ENCODE data around the gene ISCA1. TPM values are rescaled to one million over a fixed set of nuclear protein-coding genes. Genes with fewer than 3 reads are reported as not detected.
A peak's percentile ranks its signal among the peaks of the same experiment; 100 is the strongest.

Gene ISCA1
- total RNA-seq, 1 experiment from 2014 or later = 60.6 TPM

- in situ Hi-C loops (cut with HindIII; ENCODE audit: low pct_unique_long_range_greater_than_20kb, low sequenced_read_pairs) = no loop called here
- DNase-seq (ENCODE audit: low read depth) = no peak
Measured at GRCh38 chr9:86288499-86289198, 6.3 kb upstream of the ISCA1 start.

DNA sequence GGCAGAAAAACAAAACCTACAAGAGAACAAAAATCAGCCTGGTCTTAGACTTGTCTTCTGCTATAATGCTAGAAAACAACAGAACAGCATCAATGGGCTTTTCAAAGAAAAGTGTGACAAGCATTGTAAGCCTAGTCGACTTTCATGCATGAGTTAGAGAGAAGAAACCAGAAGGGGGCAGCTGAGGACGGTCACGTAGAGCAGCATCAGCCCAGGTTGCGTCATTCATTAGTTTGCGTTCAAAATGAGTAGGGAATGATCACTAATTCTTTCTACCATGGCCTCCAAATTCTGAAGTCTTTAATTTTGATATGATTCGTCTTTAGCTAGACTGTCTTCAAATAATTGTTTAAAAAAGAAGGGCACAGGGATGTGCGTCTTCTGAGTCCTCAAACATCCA is 4.7 kb upstream of the ISCA1 start:
- in situ Hi-C loops (cut with HindIII; ENCODE audit: low pct_unique_long_range_greater_than_20kb, low sequenced_read_pairs) = no loop called here
- DNase-seq (ENCODE audit: low read depth) = peak; percentile 49

- in situ Hi-C loops (cut with HindIII; ENCODE audit: low pct_unique_long_range_greater_than_20kb, low sequenced_read_pairs) = no loop called here
- DNase-seq (ENCODE audit: low read depth) = no peak
Measured at GRCh38 chr9:86286278-86286677, 3.9 kb upstream of the ISCA1 start.

DNA sequence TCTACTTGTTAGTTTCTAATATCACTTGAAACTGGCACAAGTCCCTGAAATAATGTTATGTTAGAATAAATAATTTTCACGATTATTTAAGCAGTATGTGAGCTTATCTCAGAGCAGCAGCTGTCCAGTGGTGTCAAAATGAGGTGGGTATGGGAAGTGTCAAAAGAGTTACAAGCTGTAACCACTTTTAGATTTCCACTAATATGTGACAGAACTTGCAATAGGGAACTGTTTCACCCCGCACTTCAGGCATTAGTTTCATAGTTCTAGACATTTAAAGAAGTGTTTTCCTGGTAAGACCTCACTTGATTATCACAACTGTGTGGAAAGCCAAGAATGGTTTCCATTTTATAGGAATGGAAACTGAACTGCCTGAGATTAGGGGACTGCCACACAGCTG is 2.9 kb upstream of the ISCA1 start:
- DNase-seq (ENCODE audit: low read depth) = no peak
- in situ Hi-C loops (cut with HindIII; ENCODE audit: low pct_unique_long_range_greater_than_20kb, low sequenced_read_pairs) = no loop called here

DNA sequence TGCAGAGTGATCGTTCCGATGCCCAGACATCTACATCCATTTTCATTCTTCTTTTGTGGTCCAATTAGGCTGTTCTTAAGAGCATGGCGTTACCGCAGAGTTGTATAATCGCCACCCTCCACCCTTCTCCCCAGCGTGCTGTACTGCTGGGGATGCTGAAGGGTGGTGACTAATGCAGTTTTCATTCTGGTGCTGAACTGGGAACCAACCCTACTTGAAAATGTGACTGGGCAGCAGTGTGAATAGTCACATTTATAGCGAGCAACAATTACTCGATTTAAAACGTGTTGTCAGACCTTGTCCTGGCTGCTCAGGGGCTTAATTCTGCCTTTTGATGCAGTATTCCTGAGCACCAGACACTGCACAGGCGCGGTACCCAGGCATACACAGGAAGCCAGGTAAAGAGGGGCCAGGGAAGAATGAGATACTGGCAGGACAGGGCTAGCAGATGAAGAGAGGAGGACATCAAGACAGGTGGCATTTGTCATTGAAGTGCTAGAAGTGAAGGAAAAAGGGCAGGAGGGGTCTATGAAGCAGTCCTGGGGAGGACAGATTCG is 719 bp upstream of the ISCA1 start:
- no peak for DNase-seq (ENCODE audit: low read depth)
- in situ Hi-C loops (cut with HindIII; ENCODE audit: low pct_unique_long_range_greater_than_20kb, low sequenced_read_pairs) = no loop called here

- no peak for DNase-seq (ENCODE audit: low read depth)
Measured at GRCh38 chr9:86281593-86282076, 703 bp downstream of the ISCA1 start.

GRCh38 chr9:86280580-86280979 is 1.8 kb downstream of the ISCA1 start:
- DNase-seq (ENCODE audit: low read depth) = no peak
- in situ Hi-C loops (cut with HindIII; ENCODE audit: low pct_unique_long_range_greater_than_20kb, low sequenced_read_pairs) = no loop called here

More at GRCh38 chr9:86281593-86282076, 703 bp downstream of the ISCA1 start:
- in situ Hi-C loops (cut with HindIII; ENCODE audit: low pct_unique_long_range_greater_than_20kb, low sequenced_read_pairs) = no loop called here

DNA sequence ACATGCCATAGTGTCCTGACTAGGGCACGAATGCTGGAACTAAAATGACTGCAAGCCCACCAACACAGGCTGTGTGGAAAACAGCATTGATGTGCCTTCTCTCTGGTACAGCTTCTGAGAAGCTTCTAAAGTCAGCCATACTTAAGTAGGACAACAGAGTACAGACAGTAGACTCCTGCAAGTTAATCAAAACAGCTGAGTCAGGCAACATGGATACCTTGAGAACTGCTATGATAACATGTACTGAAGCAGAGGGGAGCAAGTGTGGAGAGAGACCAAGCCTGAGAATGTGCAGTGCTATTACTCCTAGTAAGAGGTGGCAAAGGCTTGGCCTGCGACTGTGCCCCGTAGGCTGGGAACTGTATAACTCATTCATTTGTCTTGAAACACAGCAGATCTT is 2.5 kb downstream of the ISCA1 start:
- in situ Hi-C loops (cut with HindIII; ENCODE audit: low pct_unique_long_range_greater_than_20kb, low sequenced_read_pairs) = no loop called here
- DNase-seq (ENCODE audit: low read depth) = no peak

DNA sequence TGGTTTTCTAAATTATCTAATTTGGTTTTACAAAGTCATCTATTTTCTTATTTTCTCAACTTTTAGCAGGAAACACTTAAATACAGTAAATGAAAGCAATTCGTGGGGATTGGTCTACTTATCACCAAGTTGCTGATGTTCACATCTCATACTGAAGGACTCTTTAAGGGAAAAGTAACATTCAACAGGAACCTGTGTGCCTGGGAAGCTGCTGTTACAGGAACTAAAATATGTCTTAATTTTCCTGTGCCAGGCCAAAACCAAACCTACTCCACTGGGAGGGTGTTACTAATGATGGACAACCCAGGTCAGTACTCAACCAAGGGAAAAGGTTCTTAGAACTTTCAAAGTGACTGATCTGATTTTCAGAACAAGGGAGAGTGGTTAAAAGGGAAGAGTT is 5.3 kb downstream of the ISCA1 start:
- no peak for DNase-seq (ENCODE audit: low read depth)
- in situ Hi-C loops (cut with HindIII; ENCODE audit: low pct_unique_long_range_greater_than_20kb, low sequenced_read_pairs) = no loop called here

DNA sequence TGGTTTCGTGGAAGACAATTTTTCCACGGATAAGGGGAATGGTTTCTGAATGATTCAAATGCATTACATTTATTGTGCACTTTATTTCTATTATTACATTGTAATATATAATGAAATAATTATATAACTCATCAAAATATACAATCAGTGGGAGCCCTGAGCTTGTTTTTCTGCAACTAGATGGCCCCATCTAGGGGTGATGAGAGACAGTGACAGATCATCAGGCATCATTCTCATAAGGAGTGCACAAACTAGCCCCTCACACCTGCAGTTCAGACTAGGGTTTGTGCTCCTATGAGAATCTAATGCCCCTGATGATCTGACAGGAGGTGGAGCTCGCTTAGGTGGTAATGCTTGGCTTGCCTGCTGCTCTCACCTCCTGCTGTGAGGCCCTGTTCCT is 6.4 kb downstream of the ISCA1 start:
- in situ Hi-C loops (cut with HindIII; ENCODE audit: low pct_unique_long_range_greater_than_20kb, low sequenced_read_pairs) = no loop called here
- DNase-seq (ENCODE audit: low read depth) = no peak

DNA sequence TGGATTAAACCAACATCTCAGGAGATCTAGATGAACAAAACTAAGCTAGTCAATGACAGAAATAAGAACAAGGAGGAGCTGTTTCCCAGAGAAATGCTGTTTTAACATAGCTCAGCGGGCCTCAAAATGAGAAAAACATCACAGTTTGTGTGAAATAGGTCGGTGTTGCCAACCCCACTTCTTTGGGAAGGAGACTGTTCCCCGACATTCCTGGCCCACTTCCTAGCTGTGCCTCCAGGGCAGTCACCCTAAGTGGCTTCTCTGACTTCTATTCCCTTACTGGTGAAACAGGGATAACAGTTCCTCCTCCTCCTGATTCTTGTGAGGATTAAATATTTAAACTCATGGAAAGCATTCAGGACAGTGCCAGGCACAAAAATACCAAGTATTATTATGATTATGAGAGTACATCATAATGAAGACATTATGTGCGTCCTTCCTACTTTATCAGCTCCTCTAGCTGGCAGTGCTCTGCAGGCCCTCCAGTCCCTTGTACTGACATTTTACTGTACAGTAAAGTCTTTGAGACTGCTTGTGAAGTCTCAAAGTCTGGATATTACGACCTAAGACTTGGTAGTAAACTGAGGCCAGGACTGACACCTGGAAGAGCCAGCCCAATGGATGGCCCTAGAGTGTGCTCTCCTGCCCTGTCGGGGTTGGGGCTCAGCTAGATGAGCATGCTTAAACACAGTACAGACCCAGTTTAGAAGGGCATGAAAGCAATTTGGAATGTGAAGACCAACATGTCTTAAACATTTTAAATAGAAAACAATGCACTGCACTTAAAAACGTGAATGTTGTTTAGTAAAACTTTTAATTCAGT is 7.3 kb downstream of the ISCA1 start:
- DNase-seq (ENCODE audit: low read depth) = no peak
- in situ Hi-C loops (cut with HindIII; ENCODE audit: low pct_unique_long_range_greater_than_20kb, low sequenced_read_pairs) = no loop called here

DNA sequence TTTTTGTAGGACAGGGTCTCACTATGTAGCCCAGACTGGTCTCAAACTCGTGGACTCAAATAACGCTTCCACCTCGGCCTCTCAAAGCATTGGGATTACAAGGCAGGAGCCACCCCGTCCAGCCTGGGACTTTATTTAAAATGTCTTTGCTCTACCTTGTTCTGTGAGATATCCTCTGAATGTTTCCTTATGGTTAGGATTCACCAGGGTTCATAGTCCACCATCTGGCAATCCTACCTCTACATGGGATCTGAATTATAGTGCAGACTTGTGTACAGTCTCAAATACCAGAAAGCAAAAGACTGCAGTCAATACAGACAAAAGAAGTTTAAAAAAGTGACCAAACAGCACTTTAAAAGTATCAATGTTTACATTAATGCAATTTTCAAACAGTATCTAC is 10.1 kb downstream of the ISCA1 start:
- no peak for DNase-seq (ENCODE audit: low read depth)
- in situ Hi-C loops (cut with HindIII; ENCODE audit: low pct_unique_long_range_greater_than_20kb, low sequenced_read_pairs) = no loop called here

DNA sequence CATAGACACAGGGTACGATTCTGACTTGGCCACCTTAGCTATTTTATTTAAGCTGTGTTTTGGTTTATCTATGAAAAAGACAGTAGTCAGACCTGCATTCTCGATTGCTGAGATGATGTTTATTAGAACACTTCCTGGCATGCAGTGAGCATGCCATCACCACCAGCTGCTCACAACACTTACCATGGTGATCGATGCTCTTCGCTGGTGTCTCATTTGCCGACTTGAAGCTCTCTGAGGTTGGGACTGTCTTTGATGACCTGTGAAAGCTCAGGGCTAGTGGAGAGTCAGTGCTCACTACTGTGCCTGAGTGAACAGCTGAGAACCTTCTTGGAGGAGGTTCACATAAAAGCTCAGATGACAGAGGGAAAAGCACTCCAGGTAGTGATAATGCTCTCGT is 18.5 kb downstream of the ISCA1 start:
- in situ Hi-C loops (cut with HindIII; ENCODE audit: low pct_unique_long_range_greater_than_20kb, low sequenced_read_pairs) = no loop called here
- DNase-seq (ENCODE audit: low read depth) = no peak

DNA sequence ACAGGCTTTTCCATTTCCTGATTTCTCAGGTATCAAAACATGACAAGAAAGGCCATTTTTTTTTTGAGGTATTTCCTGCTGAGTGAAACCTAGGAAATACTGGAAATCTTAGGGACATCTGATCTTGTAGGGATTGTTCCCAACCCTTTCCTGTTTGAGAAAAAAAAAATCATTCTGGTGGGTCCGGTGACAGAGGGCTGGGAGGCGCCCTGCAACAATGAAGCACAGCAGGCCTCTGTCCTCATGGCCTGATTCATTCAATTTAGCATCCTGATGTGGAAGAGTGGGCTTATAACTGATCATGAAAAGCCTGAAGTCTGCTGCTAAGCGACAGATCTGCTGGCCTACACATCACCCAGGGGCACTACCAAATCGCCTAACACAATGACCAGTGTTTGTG is 19.8 kb downstream of the ISCA1 start:
- in situ Hi-C loops (cut with HindIII; ENCODE audit: low pct_unique_long_range_greater_than_20kb, low sequenced_read_pairs) = no loop called here
- no peak for DNase-seq (ENCODE audit: low read depth)

DNA sequence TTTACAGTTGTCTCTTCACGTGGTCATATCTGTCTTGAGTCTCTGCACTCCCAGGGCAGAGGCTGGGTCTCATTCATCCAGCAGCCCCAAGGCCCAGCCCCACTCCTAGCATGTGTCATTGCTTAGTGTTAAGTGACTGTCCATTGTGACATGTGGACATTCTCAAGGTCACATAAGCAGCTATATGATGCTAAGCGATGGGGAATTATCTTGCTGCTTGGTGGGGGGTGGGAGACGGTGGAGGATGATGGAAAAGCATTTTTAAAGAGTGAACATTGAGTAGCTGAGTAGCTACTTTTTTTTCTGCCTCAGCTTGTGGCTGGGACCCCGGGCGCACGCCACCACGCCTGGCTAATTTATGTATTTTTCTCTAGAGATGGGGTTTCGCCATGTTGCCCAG is 22.8 kb downstream of the ISCA1 start, which contains the start of gene C9orf153:
C9orf153 (minus strand) TSS at position 101 of the 400 bp plus-strand sequence. CDS start 30,054 bp downstream, outside the sequence.
- in situ Hi-C loops (cut with HindIII; ENCODE audit: low pct_unique_long_range_greater_than_20kb, low sequenced_read_pairs) = no loop called here
- DNase-seq (ENCODE audit: low read depth) = no peak

DNA sequence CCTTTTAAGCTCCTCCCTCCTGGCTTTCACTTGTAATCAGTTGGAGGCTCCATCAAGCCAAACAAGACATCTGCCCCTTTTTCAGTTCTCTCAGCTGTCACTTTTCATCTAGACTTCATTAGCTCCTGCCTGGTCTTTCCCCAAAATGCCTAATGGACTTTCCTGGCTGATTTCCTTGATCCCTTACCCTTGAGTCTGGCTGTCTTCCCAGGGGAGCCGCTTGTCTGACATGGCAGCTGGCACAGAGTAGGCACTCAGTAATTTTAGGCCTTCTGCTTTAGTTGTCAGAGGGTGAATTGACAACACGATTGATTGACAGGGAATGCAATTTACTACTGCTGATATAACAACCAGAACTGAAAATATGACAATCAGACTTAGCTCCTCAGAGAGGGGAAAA is 24.9 kb downstream of the ISCA1 start:
- in situ Hi-C loops (cut with HindIII; ENCODE audit: low pct_unique_long_range_greater_than_20kb, low sequenced_read_pairs) = no loop called here
- no peak for DNase-seq (ENCODE audit: low read depth)

DNA sequence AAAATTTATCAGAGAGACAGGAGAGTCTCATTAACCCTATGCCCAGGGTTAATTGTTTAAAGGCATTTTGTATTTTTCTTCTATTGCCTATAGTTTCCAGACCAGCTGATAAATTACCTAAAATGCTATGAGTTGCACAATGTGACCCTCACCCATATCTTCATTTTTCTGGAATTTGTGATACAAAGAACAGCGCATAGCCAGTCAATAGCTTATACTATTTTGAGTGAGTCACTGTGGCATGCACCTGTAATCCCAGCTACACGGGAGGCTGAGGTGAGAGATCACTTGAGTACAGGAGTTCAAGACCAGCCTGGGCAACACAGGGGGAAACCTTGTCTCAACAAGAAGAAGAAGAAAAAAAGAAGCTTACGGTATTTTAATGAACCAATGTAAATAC is 25.7 kb downstream of the ISCA1 start:
- no peak for DNase-seq (ENCODE audit: low read depth)
- in situ Hi-C loops (cut with HindIII; ENCODE audit: low pct_unique_long_range_greater_than_20kb, low sequenced_read_pairs) = no loop called here

GRCh38 chr9:86253577-86253976 is 28.8 kb downstream of the ISCA1 start:
- DNase-seq (ENCODE audit: low read depth) = no peak
- in situ Hi-C loops (cut with HindIII; ENCODE audit: low pct_unique_long_range_greater_than_20kb, low sequenced_read_pairs) = no loop called here

DNA sequence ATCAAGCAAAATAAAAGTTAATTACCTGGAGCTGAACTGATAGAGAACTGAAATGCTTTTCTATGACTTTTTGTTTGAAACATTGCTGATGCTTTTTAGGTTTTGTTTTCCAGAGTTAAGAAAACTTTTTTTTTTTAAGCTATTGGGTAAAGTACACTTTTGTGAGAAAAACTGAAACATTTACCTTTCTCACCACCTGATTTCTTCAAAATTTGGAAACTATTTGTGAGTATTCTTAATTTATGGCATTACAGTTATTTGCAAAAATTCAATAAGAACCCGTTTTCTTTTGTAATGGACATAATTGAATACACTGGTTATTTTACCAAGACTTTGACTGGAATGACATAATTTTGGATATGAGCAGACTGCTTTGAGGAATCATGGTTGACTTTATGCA is 29.5 kb downstream of the ISCA1 start:
- in situ Hi-C loops (cut with HindIII; ENCODE audit: low pct_unique_long_range_greater_than_20kb, low sequenced_read_pairs) = no loop called here
- peak; percentile 21 for DNase-seq (ENCODE audit: low read depth)
